Smooth muscle cell (in vitro differentiated cells): ENCODE data around the gene CIRBP. TPM values are rescaled to one million over a fixed set of nuclear protein-coding genes. Genes with fewer than 3 reads are reported as not detected.

Experiments used
- DNase-seq: peaks from one replicate; lab custom pipeline; 2025; ENCODE audit not compliant: unreplicated experiment; lab: John Stamatoyannopoulos, UW
- H2AFZ ChIP-seq: fragments of 200-600 bp; sonication (generic); 2 replicates; pipeline ENCODE4 v1.6.0; 2016; ENCODE audit warnings: antibody characterized with exemption, low read depth, mild to moderate bottlenecking
- H3F3A ChIP-seq: fragments of 200-600 bp; sonication (generic); 2 replicates; pipeline ENCODE4 v1.6.0; 2017; ENCODE audit warnings: antibody characterized with exemption, low read depth
- H3K27ac ChIP-seq: fragments of 200-600 bp; sonication (generic); 2 replicates; pipeline ENCODE4 v1.5.1; 2016; ENCODE audit warnings: low read depth, mild to moderate bottlenecking
- H3K27me3 ChIP-seq: fragments of 200-600 bp; sonication (generic); 2 replicates; pipeline ENCODE4 v1.6.1; 2016; ENCODE audit warnings: low read depth, mild to moderate bottlenecking
- H3K36me3 ChIP-seq: fragments of 200-600 bp; sonication (generic); 2 replicates; pipeline ENCODE4 v1.5.1; 2016; ENCODE audit warnings: low read depth
- H3K4me1 ChIP-seq: fragments of 200-600 bp; sonication (generic); 2 replicates; pipeline ENCODE4 v1.5.1; 2016; ENCODE audit warnings: low read depth
- H3K4me2 ChIP-seq: fragments of 200-600 bp; sonication (generic); 2 replicates; pipeline ENCODE4 v1.6.0; 2016; ENCODE audit warnings: mild to moderate bottlenecking
- H3K4me3 ChIP-seq: fragments of 200-600 bp; sonication (generic); 2 replicates; pipeline ENCODE4 v1.5.1; 2016; ENCODE audit warnings: mild to moderate bottlenecking
- H3K79me2 ChIP-seq: fragments of 200-600 bp; sonication (generic); 2 replicates; pipeline ENCODE4 v1.6.0; 2016; ENCODE audit warnings: low read depth, mild to moderate bottlenecking
- H3K9ac ChIP-seq: fragments of 200-600 bp; sonication (generic); 2 replicates; pipeline ENCODE4 v1.6.0; 2016; ENCODE audit warnings: low read depth
- H3K9me3 ChIP-seq: fragments of 200-600 bp; sonication (generic); replicated peaks from 2 replicates; pipeline ENCODE4 v1.5.1; 2016; ENCODE audit warnings: low read depth
- H4K20me1 ChIP-seq: fragments of 200-600 bp; sonication (generic); 2 replicates; pipeline ENCODE4 v1.6.0; 2016; ENCODE audit warnings: low read depth
- WGBS: methylation state at CpG from one replicate; pipeline ENCODE4 v1.1.7; 2016; ENCODE audit warnings: low lambda C conversion rate; 5-methylcytosine and 5-hydroxymethylcytosine counted together
- polyA plus RNA-seq: library from polyadenylated mRNA; unstranded; fragments of >200 nt; fragmentation: Nextera tagmentation; extraction: Ambion mirVana; gene quantifications from 2 replicates; pipeline ENCODE4 v1.2.1, GENCODE V29; 2016
- total RNA-seq: library from RNA; depleted of rRNA; stranded (reverse); fragments of >200 nt; gene quantifications from 2 replicates; pipeline ENCODE4 v1.2.3, GENCODE V29; 2014
- TF ChIP-seq, protein P1 (sequence below): fragments of 200-600 bp; sonication (generic); IDR thresholded peaks from 2 replicates; pipeline ENCODE4 v1.5.1; 2017; ENCODE audit warnings: borderline replicate concordance, mild to moderate bottlenecking, antibody characterized with exemption; ENCODE audit not compliant: insufficient read depth, poor library complexity, severe bottlenecking

CIRBP gene
- total and polyA plus RNA-seq, 2 experiments from 2014 or later, result 122 to 215 TPM

GRCh38 chr19:1278713-1279660, 9.9 kb downstream of the CIRBP start:
- H3K27me3 ChIP-seq, result no peaks in the 10 kb centered on the region
- H3K9me3 ChIP-seq, result no peaks in the 10 kb centered on the region
- no peaks in the 10 kb centered on the region for H3K36me3 ChIP-seq
- DNase-seq, result no peak
- WGBS, result 97% methylated on average over 24 of the region's 25 CpGs
- H4K20me1 ChIP-seq, result peaks cover 12% of the 10 kb centered on the region
- H3K4me2 ChIP-seq, result no peak overlapping the region
- no peak overlapping the region for H3K4me3 ChIP-seq
- no peak overlapping the region for H3K27ac ChIP-seq
- peaks cover 11% of the 10 kb centered on the region for H3F3A ChIP-seq
- TF ChIP-seq, protein P1, sequence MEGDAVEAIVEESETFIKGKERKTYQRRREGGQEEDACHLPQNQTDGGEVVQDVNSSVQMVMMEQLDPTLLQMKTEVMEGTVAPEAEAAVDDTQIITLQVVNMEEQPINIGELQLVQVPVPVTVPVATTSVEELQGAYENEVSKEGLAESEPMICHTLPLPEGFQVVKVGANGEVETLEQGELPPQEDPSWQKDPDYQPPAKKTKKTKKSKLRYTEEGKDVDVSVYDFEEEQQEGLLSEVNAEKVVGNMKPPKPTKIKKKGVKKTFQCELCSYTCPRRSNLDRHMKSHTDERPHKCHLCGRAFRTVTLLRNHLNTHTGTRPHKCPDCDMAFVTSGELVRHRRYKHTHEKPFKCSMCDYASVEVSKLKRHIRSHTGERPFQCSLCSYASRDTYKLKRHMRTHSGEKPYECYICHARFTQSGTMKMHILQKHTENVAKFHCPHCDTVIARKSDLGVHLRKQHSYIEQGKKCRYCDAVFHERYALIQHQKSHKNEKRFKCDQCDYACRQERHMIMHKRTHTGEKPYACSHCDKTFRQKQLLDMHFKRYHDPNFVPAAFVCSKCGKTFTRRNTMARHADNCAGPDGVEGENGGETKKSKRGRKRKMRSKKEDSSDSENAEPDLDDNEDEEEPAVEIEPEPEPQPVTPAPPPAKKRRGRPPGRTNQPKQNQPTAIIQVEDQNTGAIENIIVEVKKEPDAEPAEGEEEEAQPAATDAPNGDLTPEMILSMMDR, result no peak
- no peak overlapping the region for H2AFZ ChIP-seq
- H3K9ac ChIP-seq, result no peak overlapping the region
- peaks cover 19% of the 10 kb centered on the region for H3K4me1 ChIP-seq
- H3K79me2 ChIP-seq, result peaks cover 25% of the 10 kb centered on the region

DNA sequence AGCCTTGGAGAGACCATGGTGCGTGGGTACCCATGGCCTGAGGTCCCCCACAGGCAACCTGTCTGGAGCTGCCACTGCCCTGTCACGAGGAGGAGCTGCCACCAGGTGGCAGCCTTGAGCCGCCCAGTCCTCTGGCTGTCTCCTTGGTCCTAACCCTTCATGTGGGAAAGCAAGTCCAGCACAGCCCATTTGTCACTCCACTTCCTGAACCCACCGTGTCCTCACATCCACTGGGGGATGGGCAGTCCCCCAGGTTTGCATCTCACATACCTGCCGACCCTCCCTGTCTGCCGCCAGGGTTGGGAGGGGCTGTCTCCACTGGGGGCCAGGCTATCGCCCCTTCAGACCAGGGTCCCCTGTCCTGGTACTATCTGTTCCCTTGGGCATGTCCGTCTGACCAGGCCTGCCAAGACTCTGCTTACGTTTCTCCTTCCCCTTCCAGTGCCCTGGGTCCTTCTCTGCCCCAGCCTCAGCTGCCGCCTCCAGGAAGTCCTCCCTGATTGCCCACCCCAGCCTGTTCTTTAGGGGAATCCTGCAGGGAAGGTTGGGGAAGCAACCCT, 10.7 kb downstream of the CIRBP start:
- Histone ChIP-seq H3K9me3 (no peaks in the 10 kb centered on the region), H3K4me3 (no peak overlapping the region), H3K4me2 (no peak overlapping the region), H4K20me1 (peaks cover 8% of the 10 kb centered on the region), H3K79me2 (peaks cover 17% of the 10 kb centered on the region), H2AFZ (no peak overlapping the region), H3K9ac (no peak overlapping the region), H3K27me3 (no peaks in the 10 kb centered on the region), H3K27ac (no peak overlapping the region), H3F3A (peaks cover 3% of the 10 kb centered on the region), H3K4me1 (peaks cover 13% of the 10 kb centered on the region), H3K36me3 (no peaks in the 10 kb centered on the region)
- TF ChIP-seq, protein P1, result peak; percentile 87
- peak; percentile 53 for DNase-seq
- 48% methylated on average over 10 of the region's 10 CpGs for WGBS

- H3K27me3 ChIP-seq, result no peaks in the 10 kb centered on the region
- DNase-seq, result no peak
- TF ChIP-seq, protein P1, result no peak
- no peak overlapping the region for H3K9ac ChIP-seq
- no peaks in the 10 kb centered on the region for H3K9me3 ChIP-seq
- peaks cover 9% of the 10 kb centered on the region for H3K4me1 ChIP-seq
- 95% methylated on average over 53 of the region's 53 CpGs for WGBS
- no peak overlapping the region for H3K27ac ChIP-seq
- no peak overlapping the region for H3K4me2 ChIP-seq
- H3F3A ChIP-seq, result no peaks in the 10 kb centered on the region
- H3K36me3 ChIP-seq, result no peaks in the 10 kb centered on the region
- H2AFZ ChIP-seq, result no peak overlapping the region
- peaks cover 8% of the 10 kb centered on the region for H4K20me1 ChIP-seq
- H3K4me3 ChIP-seq, result no peak overlapping the region
- H3K79me2 ChIP-seq, result peaks cover 15% of the 10 kb centered on the region
Observed at GRCh38 chr19:1280636-1281568, 11.8 kb downstream of the CIRBP start.
